Measurements from ENCODE around the gene CXCL17. TPM values are rescaled to one million over a fixed set of nuclear protein-coding genes. Genes with fewer than 3 reads are reported as not detected.

CXCL17 gene
- total RNA-seq, 1 donor from 2014 or later = not detected

- no peak for DNase-seq (ENCODE audit: low read depth in 2 of 2)
These were observed 18.0 kb downstream of the CXCL17 start for GRCh38 chr19:42424712-42425131.

- DNase-seq (ENCODE audit: low read depth in 2 of 2) = no peak
These were observed 18.4 kb downstream of the CXCL17 start for GRCh38 chr19:42424345-42424707.

- DNase-seq (ENCODE audit: low read depth in 2 of 2) = peak; percentile 95 to 96
These were observed 19.0 kb downstream of the CXCL17 start for GRCh38 chr19:42423462-42424344.

GRCh38 chr19:42422901-42423461 is 19.8 kb downstream of the CXCL17 start:
- DNase-seq (ENCODE audit: low read depth in 2 of 2) = peak; percentile 54 to 81

DNA sequence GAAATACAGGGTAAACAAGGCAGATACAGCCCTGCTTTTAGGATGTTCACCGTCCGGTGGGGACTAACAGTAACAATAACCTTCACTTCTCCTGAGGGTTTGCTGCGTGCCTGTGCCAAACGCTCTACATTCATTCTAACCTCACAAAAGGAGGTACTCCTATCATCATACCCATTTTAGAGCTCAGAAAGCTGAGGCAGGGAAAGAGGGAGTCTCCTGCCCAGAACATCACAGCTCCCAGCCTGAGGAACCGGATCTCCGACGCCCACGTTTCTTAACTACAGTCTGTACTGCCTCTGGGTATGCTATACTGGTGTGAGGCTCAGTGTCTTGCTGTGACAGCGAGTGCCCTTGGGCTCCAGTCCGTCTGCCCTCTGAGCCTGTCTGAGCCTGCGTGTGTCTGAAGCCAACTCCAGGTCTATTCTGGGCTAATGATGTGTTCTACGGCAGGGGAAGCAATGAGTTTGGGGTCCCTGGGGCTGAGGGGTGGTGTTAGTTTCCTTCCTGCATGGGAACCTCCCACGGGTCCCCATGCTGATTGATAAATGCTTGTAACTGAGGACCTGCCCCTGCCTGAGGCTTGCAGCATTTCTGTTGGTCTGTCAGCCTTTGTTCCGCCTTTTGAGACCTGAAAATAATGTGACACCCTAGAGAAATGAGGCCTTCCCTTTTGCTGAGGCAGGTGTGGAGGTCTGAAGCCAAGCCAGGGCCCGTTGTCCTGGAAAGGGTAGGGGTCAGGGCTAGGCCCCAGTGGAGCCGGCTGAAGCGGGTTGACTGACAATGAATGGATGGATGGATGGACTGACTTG is 20.4 kb downstream of the CXCL17 start:
- no peak for DNase-seq (ENCODE audit: low read depth in 2 of 2)

GRCh38 chr19:42421591-42422031 is 21.1 kb downstream of the CXCL17 start:
- DNase-seq (ENCODE audit: low read depth in 2 of 2) = peak in 1 of 2 donors; percentile 85

DNA sequence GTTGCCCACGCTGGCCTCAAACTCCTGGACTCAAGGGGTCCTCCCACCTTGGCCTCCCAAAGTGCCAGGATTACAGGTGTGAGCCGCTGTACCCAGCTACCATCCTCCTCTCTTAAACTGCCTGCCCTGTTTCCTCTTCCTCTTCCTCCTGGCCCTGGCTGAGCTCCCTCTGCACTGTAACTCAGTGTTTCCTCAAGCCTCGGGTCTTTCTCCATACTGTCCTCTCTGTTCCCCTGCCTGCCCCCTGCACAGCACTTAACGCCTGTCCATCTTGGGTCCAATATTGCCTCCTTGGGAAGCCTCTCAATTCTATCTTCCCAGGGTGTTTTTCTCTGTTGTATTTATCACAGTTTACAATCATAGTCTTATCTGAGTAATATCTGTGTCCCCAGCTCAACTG is 21.6 kb downstream of the CXCL17 start:
- no peak for DNase-seq (ENCODE audit: low read depth in 2 of 2)

- DNase-seq (ENCODE audit: low read depth in 2 of 2) = peak; percentile 65 to 71
These were observed 22.6 kb downstream of the CXCL17 start for GRCh38 chr19:42420055-42420544.

- no peak for DNase-seq (ENCODE audit: low read depth in 2 of 2)
These were observed 23.4 kb downstream of the CXCL17 start for GRCh38 chr19:42419309-42419708.

DNA sequence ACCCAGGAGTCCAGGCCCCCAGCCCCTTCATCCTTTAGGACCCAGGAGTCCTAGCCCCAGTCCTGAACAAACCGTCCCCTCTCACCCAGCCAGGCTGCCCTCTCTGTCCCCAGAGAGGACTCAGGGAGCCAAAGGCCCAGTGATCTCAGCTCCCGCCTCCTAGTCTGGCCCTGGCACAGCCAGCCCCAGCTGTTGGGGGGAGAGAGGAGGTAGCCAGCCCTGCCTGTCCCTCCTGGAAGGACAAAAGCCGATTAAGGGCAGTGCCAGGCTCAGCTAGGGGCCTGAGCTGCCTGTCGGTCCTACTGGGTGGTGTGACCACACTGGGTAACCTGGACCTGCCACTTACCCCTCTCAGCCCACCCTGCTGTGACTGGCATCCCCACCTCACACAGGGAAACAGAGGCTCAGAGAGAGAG is 30.1 kb downstream of the CXCL17 start:
- no peak for DNase-seq (ENCODE audit: low read depth in 2 of 2)

DNA sequence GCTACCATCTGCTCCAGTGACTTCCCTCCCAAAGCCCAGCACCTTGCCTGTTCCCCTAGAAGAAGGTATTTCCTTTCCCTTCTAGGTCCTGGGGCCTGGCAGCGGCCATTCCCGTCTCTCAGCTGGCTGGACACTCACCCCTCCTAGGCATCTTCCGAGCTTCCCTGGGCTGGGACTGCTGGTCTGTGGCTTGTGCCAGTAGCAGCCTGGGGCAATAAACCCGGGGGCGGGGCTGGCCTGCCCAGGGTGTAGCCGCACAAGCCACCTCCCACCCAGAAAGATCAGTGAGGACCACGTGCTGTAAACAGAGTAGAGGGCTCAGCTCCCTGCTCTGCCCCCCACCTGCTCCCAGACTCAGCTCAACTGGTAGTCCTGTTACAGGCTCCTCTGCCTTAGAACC is 30.5 kb downstream of the CXCL17 start:
- no peak for DNase-seq (ENCODE audit: low read depth in 2 of 2)

GRCh38 chr19:42411581-42412178 is 31.1 kb downstream of the CXCL17 start:
- no peak for DNase-seq (ENCODE audit: low read depth in 2 of 2)

DNA sequence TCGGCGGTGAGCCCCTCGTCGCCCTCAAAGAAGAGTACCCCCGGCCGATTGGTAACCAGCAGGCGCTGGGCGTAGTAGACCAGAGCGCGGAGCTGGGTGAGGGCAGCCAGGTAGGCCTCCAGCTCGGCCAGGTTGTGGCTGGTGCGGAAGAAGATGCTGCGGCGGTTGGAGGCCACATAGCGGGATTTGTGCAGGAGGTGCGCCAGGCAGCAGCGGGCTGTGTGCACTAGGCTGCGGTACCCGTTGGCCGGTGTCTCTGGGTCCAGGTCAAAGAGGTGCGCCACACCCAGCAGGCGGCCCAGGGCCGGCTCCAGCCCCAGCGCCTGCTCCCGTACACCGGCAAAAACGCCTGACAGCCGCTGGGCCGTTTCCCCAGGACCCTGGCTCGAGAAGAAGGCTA is 32.4 kb downstream of the CXCL17 start:
- DNase-seq (ENCODE audit: low read depth in 2 of 2) = no peak

- DNase-seq (ENCODE audit: low read depth in 2 of 2) = no peak
These were observed 33.3 kb downstream of the CXCL17 start for GRCh38 chr19:42409477-42409876.

GRCh38 chr19:42407816-42408175 is 35.0 kb downstream of the CXCL17 start:
- no peak for DNase-seq (ENCODE audit: low read depth in 2 of 2)

- no peak for DNase-seq (ENCODE audit: low read depth in 2 of 2)
These were observed 35.5 kb downstream of the CXCL17 start for GRCh38 chr19:42407085-42407815.

GRCh38 chr19:42406111-42406510 is 36.6 kb downstream of the CXCL17 start:
- no peak for DNase-seq (ENCODE audit: low read depth in 2 of 2)

GRCh38 chr19:42403586-42403985 is 39.2 kb downstream of the CXCL17 start:
- no peak for DNase-seq (ENCODE audit: low read depth in 2 of 2)

- DNase-seq (ENCODE audit: low read depth in 2 of 2) = no peak
These were observed 40.2 kb downstream of the CXCL17 start for GRCh38 chr19:42402376-42403116.
